Thoracic aorta (tissue), 2 donors: Measurements from ENCODE around the gene RAB40C. TPM values are rescaled to one million over a fixed set of nuclear protein-coding genes. Genes with fewer than 3 reads are reported as not detected.

ENCODE experiments used
- ATAC-seq: fragments of 150-250 bp; one replicate; pipeline ENCODE4 v1.8.0; 2017; ENCODE audit warnings: low read depth; ENCODE audit not compliant: insufficient number of reproducible peaks, low FRiP score
- DNase-seq: peaks from one replicate; pipeline ENCODE4 v3.0.0-alpha.2; 2020; ENCODE audit warnings: low spot score
- H3K27ac ChIP-seq, 2 donors: fragments of 200-600 bp; sonication (generic); 1 replicate in 1 of 2; 2 replicates in 1 of 2; pipeline ENCODE4 v1.5.1; 2016; ENCODE audit warnings: mild to moderate bottlenecking in 2 of 2, moderate library complexity in 2 of 2
- H3K27me3 ChIP-seq: fragments of 200-600 bp; sonication (generic); replicated peaks from 2 replicates; pipeline ENCODE4 v1.6.0; 2016; ENCODE audit warnings: mild to moderate bottlenecking; ENCODE audit not compliant: insufficient read depth
- H3K36me3 ChIP-seq: fragments of 200-600 bp; sonication (generic); one replicate; pipeline ENCODE4 v1.5.1; 2016
- H3K4me1 ChIP-seq, 2 donors: fragments of 200-600 bp; sonication (generic); 1 replicate in 1 of 2; 2 replicates in 1 of 2; pipeline versions ENCODE4 v1.5.1 to v1.6.0; 2016; ENCODE audit warnings: low read depth in 2 of 2, mild to moderate bottlenecking in 1 of 2; ENCODE audit not compliant: control insufficient read depth in 1 of 2
- H3K4me3 ChIP-seq: fragments of 200-600 bp; sonication (generic); 2 replicates; pipeline ENCODE4 v1.5.1; 2016; ENCODE audit warnings: mild to moderate bottlenecking
- H3K9me3 ChIP-seq: fragments of 200-600 bp; sonication (generic); 2 replicates; pipeline ENCODE4 v1.5.1; 2016
- CTCF ChIP-seq: fragments of 200-600 bp; sonication (generic); IDR thresholded peaks from one replicate; pipeline ENCODE4 v1.5.1; 2019; ENCODE audit warnings: antibody characterized with exemption
- total RNA-seq, 2 donors: library from RNA; depleted of rRNA; stranded (reverse); fragments of >200 nt; gene quantifications; one replicate each; pipeline versions ENCODE4 v1.1.0 to v1.2.3, GENCODE V29; 2016

The RAB40C gene
- total RNA-seq, 2 donors from 2014 or later: 19.0 to 25.9 TPM

DNA sequence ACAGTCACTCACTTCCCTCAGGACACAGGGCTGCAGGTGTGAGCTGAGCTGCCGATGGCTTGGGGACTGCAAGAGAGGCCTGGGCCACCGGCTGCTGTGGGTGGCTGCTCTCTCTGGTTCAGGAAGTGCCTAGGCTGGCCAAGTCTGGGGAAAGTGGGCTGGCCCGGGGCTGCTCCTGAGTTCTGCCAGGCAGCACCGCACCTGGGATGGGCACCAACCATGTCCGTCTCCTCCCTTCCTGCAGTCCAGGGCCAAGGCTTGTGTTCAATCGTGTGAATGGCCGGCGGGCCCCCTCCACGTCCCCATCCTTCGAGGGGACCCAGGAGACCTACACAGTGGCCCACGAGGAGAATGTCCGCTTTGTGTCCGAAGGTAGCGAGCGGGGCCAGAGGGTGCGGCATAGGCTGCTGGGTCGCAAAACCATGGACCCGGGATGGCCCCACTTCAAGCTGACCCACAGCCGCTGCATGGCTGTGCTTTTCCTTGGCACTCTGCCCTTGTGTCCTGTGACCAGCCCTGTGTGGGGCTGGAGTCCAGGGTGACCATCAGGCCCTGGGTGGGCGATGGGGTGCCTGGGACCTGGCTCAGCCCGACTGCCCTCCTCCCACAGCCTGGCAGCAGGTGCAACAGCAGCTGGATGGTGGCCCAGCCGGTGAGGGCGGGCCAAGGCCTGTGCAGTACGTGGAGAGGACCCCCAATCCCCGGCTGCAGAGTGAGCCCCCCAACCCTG lies 57.5 kb downstream of the RAB40C start:
- ATAC-seq (no peak), DNase-seq (no peak)
- Histone ChIP-seq H3K9me3 (no peaks in the 10 kb centered on the region), H3K27ac (no peak overlapping the region), H3K27me3 (no peaks in the 10 kb centered on the region), H3K4me1 (peaks cover 24 to 37% of the 10 kb centered on the region in 2 donors), H3K4me3 (no peak overlapping the region), H3K36me3 (no peaks in the 10 kb centered on the region)
- TF ChIP-seq CTCF: no peak

DNA sequence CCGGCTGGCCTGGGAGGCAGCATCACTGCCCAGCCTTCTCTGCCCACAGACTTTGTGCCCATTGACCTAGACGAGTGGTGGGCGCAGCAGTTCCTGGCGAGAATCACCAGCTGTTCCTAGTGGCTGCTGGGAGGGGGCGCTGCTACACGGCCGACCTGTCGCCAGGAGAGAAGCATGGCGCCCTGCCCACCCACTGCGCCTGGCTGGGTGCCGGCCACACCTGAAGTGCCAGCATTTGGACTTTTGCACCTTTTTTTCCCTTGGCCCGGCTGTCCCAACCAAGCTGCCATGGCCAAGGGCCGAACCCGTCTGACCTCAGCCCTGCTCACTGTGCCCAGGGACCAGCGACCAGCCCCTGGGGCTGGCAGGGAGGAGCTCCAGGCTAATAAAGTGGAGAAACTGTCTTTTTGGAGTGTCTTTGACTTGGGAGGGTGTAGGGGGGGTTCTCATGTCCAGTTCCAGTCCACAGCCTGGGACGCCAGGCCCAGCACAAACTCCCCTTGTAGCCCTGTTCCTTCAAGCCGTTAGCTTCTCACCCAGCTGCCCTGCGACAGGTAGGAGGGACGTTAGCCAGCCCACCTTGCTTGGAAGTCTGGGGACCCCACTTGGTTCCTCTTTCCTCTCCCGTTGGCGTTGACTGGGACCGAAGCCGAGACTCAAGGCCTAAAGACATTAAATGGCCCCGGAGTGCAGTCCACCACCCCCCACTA lies 58.4 kb downstream of the RAB40C start:
- ATAC-seq (no peak), DNase-seq (no peak)
- peaks cover 15 to 28% of the 10 kb centered on the region in 2 donors for H3K4me1 ChIP-seq

GRCh38 chr16:648781-649589 lies 59.1 kb downstream of the RAB40C start, which contains the start of gene WDR90:
WDR90 (plus strand) TSS chr16:649365; CDS start chr16:649417, 52 bp downstream.
- ATAC-seq (peak; percentile 59), DNase-seq (peak; percentile 64)
- H3K4me1 ChIP-seq: peaks cover 15 to 27% of the 10 kb centered on the region in 2 donors
- no peaks in the 10 kb centered on the region for H3K27me3 ChIP-seq
- no peak for TF ChIP-seq CTCF
- no peaks in the 10 kb centered on the region for H3K9me3 ChIP-seq
- H3K27ac ChIP-seq: peak within 1 kb of the TSS; percentile 71 to 81
- H3K4me3 ChIP-seq: peak within 1 kb of the TSS; percentile 79
- H3K36me3 ChIP-seq: no peaks in the 10 kb centered on the region

More for the DNA sequence above, 58.4 kb downstream of the RAB40C start:
- TF ChIP-seq CTCF: no peak
- peak overlapping the region; percentile 79 for H3K4me3 ChIP-seq
- H3K27me3 ChIP-seq: no peaks in the 10 kb centered on the region
- H3K27ac ChIP-seq: peak overlapping the region; percentile 71 to 81
- H3K36me3 ChIP-seq: no peaks in the 10 kb centered on the region
- no peaks in the 10 kb centered on the region for H3K9me3 ChIP-seq

- Histone ChIP-seq H3K9me3 (no peaks in the 10 kb centered on the region), H3K4me3 (peak overlapping the region; percentile 79), H3K36me3 (no peaks in the 10 kb centered on the region), H3K4me1 (peaks cover 15 to 27% of the 10 kb centered on the region in 2 donors), H3K27ac (no peak overlapping the region), H3K27me3 (no peaks in the 10 kb centered on the region)
- ATAC-seq (no peak), DNase-seq (no peak)
- no peak for TF ChIP-seq CTCF
Measured at GRCh38 chr16:649631-650030, 59.8 kb downstream of the RAB40C start.

GRCh38 chr16:651844-652243 lies 62.0 kb downstream of the RAB40C start:
- no peak overlapping the region for H3K4me3 ChIP-seq
- H3K27ac ChIP-seq: no peak overlapping the region
- no peak for TF ChIP-seq CTCF
- no peaks in the 10 kb centered on the region for H3K9me3 ChIP-seq
- H3K36me3 ChIP-seq: peaks cover 4% of the 10 kb centered on the region
- H3K4me1 ChIP-seq: peaks cover 15 to 27% of the 10 kb centered on the region in 2 donors
- ATAC-seq (no peak), DNase-seq (no peak)
- H3K27me3 ChIP-seq: no peaks in the 10 kb centered on the region
